Mesenteric fat pad (tissue), 1 donor: ENCODE results near the gene PRDX6. TPM values are rescaled to one million over a fixed set of nuclear protein-coding genes. Genes with fewer than 3 reads are reported as not detected.
"Not testable (repeated sequence)": the region's sequence is repeated elsewhere in the genome, so short reads cannot be mapped to it uniquely, and the experiment has no call there.

Source experiments
- DNase-seq: peaks from one replicate; pipeline ENCODE4 v3.0.0-alpha.2; 2020; ENCODE audit warnings: low spot score
- total RNA-seq: library from RNA; stranded (reverse); fragmentation: NEBNext Ultra II Directional; extraction: Animal tissue kit (Norgen Biotek cat#: 25700); gene quantifications from one replicate; pipeline ENCODE4 v1.2.1, GENCODE V29; 2021
- donor health status: DM: yes; HTN: yes; CAD: no.

PRDX6 gene
- total RNA-seq, 1 donor from 2014 or later: 873 TPM

DNA sequence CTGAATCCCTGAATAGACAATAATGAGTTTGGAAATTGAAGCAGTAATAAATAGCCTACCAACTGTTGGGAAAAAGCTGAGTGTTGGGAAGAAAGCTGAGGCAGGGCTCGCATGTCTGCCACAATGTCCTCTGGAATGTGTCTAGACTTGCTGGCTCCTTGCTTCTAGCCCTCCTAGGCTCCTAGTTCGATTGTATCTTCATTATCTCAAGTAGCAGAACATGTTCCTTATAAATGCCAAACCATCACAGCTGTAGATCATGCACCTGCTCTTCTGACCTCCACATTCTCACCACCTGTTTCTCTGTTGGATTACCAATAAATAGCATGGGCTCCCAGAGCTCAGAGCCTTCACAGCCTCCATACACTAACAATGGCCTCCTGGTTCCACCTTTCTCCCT, 12.9 kb upstream of the PRDX6 start:
- not testable (repeated sequence) for DNase-seq

DNA sequence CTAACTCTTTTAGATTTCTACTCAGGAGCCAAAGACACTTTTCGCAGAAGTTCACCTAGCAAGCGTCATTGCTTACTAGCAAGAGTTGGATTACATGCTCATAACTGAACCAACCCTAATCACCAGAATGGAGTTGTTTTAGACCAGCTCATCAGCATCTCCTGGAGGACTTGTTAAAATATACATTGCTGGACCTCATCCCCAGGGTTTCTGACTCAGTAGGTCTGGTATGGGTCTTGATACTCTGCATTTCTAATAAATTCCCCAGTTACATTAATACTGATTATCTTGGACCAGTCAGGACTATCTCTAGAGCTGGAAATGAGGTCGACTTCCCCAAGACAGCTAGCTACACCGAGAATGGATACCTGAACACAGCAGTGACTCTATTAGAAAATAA, 9.7 kb upstream of the PRDX6 start:
- no peak for DNase-seq

DNA sequence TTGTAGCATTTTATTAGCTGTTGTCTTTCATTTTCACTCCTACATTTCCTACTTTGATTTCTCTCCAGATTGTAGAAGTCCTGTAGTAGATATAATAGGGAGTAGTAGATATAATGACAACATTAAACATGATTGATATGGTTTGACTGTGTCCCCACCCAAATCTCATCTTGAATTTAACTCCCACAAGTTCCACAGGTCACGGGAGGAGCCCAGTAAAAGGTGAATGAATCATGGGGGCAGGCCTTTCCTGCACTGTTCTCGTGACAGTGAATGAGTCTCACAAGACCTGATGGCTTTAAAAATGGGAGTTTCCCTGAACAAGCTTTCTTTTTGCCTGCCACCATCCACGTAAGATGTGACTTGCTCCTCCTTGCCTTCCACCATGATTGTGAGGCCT, 7.5 kb upstream of the PRDX6 start:
- DNase-seq: no peak

DNA sequence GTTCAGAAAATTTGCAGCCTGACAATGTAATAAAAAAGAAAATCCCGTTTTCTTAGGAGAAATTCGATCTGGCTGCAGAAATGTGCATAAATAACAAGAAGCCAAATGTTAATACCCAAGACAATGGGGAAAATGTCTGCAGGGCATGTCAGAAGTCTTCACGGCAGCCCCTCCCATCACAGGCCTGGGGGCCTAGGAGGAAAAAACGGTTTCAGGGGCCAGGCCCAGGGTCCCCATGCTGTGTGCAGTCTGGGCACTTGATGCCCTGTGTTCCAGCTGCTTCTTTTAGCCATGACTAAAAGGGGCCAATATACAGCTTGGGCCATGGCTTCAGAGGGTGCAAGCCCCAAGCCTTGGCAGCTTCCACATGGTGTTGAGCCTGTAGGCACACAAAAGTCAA, 6.5 kb upstream of the PRDX6 start:
- no peak for DNase-seq

DNA sequence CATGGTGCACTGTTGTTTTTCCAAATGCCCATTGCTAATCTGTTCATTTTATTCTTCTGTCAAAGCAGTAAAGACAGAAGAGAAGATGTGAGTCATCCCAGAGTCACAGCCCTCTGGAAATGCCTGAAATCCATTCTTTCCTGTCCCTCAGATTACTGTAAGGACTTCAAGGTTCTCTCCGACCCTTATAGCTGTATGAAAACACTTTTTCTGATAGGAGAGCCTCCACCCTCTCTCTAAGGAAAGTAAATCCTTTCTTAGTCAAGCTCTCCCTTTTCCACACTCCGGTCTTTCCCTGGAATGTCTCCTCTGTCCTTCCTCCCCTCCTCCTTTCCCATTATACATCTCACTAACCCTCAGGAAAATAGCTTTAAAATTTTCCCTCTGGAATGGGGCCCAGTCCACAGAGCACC, 3.5 kb upstream of the PRDX6 start:
- no peak for DNase-seq

DNA sequence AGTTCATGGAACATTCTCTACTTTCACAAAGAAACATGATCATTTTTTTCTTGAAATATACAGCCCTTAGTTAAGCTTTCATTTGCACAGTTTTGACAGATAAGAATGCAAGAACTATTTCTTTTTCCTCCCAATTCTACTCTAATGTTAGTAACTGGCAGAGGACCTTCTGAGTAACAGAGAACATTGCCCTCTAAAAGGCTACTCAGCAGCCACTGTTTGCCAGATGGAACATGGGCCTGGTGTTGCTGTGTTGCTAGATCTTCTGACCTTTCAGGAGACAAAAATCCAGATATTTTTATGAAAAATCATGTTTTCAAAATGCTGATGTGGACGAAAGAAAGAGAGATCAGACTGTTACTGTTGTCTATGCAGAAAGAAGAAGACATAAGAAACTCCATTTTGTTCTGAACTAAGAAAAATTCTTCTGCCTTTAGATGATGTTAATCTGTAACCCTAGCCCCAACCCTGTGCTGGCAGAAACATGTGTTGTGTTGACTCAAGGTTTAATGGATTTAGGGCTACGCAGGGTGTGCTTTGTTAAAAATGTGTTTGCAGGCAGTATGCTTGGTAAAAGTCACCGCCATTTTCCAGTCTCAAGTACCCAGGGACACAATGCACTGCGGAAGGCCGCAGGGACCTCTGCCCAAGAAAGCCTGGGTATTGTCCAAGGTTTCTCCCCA, 2.9 kb upstream of the PRDX6 start:
- no peak for DNase-seq

DNA sequence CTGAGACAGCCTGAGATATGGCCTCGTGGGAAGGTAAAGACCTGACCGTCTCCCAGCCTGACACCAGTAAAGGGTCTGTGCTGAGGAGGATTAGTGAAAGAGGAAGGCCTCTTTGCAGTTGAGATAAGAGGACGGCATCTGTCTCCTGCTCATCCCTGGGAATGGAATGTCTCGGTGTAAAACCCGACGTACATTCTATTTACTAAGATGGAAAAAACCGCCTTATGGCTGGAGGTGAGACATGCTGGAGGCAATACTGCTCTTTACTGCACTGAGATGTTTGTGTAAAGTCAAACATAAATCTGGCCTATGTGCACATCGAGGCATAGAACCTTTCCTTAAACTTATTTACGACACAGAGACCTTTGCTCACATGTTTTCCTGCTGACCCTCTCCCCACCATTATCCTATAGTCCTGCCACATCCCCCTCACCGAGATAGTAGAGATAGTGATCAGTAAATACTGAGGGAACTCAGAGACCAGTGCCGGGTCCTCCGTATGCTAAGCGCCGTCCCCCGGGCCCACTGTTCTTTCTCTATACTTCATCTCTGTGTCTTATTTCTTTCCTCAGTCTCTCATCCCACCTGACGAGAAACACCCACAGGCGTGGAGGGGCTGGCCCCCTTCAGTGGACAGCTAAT, 2.2 kb upstream of the PRDX6 start:
- DNase-seq: not testable (repeated sequence)

DNA sequence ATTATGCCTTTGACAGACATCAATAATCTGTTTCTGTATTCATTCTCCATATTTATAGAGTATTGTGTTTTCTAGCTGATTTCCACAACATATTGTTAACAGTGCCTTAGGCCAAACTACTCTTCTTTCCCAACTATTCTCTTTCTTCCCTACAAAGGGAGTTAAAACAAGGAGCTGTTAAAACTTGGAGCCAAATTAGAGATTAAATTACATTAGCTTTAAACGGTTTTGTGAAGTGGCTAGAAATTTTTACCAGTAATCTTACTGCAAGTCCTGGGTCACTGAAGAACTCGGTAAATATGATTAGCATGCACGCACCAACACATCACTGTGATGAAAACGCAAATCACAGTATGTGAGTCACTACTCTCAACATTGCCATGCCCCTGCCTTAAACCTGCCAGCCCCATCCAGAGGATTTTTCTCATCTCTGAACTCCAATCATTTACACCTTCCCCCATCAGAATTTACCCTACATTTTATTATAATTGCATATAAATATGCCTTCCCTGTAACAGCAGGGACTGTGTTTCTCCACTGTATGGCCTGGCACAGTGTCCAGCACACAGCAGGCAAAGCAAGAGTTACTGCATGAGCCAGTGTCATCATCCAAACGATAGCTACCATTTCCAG, 1.5 kb upstream of the PRDX6 start:
- no peak for DNase-seq

DNA sequence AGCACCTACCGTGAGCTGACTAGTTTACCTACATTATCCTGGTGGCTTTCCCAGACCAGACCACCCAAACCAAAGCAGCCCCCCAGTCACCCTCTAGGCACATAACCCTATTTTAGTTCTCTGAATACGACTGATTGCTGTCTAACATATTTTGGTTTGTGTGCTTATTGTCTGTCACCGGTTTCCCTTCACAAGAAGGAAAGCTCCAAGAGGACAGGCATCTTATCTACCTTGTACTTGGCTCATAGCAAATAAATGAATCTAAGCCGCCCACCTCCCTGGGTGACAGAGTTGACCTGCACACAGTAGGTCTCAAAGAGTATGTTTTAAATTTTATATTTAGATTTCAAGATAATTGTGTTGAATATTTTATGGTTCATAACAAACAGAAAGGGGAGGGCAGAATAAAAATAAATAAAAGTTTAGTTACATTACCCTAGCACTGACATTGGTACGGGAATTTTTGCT, 904 bp upstream of the PRDX6 start:
- no peak for DNase-seq

DNA sequence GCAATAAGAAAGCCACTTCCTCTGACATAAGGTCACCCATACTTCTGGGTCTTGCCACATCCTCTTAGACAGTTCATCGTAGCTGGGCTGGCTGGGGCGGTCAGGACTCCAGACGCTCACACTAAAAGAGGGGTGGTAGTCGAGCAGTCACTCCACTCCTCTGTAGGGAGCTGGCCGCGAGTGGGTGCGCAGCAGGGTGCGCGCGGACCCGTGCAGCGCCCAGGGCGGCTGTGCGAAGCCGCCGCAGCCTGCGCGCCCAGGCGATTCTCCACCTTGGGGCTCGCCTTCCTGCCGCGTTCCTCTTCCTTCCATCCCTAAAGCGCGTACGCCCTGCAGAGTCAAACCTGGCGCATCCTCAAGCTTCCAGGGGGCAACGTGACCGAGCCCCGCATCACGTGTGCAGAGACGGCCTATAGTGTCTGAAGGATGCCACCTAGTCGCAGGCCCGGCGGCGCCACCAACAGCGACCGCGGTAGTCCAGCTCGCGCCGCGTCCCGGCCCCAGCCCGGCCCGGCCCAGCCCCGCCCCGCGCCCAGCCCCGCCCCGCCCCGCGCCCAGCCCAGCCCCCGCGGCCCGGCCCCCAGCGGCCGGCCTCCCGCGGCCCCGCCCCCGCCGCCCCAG, 360 bp upstream of the PRDX6 start:
- peak; percentile 95 for DNase-seq

DNA sequence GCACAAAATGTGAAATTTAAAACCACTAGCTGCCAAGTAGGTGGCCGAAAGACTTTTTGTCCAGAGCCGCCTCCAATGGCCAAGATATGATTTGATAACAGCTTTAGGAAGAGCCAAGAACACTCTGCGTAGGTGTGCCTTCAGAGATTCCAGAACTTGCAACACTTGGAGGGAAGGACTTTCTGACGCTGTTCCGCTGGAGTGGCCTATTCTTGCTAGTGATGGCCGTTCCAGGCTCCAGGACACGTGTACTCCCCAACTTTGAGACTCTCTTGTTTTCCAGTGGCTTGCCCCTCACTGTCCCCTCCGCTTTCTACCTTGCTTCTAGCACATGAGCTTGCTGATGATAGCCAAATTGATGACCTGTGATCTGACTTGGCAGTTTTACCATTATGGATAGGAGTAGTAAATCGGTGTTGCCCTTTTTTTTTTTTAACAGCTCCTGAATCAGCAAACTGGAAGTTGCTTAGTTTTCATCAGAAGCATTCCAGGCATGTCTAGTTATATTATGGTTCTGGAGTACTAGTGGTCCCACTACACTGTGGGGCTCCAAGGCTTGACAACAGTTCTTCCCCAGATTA, 1.0 kb downstream of the PRDX6 start:
- no peak for DNase-seq

DNA sequence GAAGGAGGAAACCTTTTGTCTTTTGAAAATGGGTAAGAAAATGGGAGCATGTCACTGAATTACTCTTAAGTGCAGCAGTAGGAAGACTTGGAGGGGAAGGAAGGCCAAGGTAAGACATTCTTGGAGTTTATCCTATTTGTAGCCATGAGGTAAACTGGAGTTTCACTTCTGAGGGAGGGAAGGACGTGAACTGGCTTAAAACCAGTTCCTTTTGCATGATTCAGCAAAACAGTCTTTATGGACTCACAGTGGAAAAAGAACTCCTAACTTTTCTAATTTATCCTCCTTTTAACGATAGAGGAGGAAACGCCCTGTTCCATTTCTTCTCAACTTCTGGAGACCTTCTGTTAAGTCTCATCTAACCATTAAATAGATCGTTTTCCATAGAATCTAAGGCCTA, 2.5 kb downstream of the PRDX6 start:
- no peak for DNase-seq

DNA sequence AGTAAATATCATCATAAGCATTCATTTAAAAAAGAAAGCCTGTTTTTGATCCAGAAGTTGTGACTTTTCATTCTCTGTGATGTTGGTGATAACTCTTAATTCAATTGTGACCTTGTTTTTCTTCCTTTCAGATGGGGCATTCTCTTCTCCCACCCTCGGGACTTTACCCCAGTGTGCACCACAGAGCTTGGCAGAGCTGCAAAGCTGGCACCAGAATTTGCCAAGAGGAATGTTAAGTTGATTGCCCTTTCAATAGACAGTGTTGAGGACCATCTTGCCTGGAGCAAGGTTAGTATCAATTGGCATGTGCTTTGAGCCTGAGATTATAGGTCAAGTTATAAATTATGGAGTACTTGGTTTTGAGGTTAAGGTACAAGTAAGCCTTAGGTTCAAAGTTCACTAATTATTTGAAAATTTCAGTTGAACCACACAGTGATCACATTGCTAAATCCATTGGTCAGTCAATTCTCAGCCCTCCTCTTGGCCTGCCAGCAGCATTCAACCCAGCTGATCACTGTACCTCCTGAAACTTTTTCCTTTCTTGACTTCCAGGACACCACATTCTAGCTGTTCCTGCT, 4.1 kb downstream of the PRDX6 start:
- no peak for DNase-seq

DNA sequence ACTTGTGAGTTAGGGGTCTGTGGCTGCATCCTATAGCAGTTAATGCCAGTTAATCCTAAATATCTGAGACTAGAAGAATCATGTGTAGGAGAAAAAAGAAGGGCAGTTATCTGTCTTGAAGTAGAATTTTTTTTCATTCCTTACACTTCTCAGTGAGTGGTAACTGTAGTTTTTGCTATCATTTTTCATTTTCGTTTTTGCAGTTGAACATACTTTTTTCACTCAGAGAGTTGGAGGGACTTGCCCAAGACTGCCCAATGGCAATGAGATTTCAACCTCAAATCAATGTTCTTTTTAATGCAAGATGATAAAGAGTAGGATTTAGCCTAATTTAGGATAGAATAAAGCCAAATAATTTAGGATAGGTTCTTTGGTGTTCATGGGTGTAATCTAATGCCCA, 5.5 kb downstream of the PRDX6 start:
- no peak for DNase-seq

DNA sequence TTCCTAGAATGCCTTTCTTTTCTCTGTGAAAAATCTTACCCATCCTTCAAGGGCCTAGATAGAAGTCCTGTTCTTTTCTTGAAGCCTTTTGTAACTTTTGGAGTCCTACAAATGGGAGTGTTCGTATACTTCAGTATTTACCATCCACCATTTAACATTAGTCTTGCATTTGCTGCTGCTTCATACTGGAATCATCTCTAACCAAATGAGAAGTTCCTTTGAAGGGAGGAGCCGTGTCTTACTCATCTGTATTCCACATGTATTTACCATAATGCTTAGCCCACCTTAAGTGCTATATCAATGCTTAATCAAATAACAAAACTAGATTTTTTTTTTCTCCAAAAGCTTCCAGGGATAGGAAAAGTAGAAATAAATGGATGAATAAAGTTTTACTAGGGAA, 7.1 kb downstream of the PRDX6 start:
- no peak for DNase-seq

DNA sequence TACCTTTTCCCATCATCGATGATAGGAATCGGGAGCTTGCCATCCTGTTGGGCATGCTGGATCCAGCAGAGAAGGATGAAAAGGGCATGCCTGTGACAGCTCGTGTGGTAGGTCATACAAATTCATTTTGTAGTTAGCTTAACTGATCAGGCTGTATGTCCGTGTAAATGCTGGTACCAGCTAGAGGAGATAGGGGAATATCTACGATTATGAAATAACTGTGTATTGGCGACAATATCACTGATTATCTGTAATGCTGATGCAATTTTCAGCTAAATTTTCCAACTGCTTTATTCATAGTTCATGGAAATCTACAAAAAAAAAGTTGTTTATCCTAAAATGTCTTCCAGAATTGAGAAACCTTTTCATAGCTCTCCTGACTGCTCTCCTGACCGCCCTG, 8.3 kb downstream of the PRDX6 start:
- no peak for DNase-seq

DNA sequence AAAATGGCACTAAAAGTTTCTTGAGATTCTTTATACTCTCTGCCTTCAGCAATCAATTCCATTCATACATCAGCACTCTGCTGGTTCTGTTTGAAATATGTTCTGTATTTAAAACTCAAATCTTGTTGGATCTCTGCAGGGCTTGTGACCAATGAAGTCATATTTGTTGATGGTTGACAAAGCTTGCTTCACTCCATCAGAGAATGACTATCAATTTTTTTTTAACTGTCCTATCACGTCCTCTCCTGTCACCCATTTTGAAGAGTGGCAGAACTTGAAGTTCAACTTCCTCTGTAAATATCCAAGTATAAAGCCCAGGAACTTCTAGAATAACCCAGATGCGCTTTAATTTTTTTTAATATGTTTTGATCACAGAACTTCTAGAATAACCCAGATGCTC, 10.9 kb downstream of the PRDX6 start:
- no peak for DNase-seq

DNA sequence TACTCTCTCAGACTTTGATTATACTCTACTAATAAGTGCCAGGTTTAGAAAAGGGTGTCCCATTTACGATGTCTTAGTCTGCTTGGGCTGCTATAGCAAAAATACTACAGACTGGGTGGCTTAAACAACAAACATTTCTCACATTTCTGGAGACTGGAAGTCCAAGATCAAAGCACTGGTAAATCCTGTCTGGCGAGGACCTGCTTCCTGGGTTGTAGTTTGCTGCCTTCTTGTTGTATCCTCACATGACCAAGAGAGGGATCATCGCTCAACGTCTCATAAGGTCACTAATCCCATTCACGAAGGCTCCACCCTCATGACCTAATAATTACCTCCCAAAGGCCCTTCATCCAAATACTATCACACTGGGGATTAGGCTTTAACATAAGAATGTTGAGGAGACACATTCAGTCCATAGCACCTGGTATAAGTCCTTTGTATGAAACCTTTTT, 12.0 kb downstream of the PRDX6 start:
- DNase-seq: no peak

DNA sequence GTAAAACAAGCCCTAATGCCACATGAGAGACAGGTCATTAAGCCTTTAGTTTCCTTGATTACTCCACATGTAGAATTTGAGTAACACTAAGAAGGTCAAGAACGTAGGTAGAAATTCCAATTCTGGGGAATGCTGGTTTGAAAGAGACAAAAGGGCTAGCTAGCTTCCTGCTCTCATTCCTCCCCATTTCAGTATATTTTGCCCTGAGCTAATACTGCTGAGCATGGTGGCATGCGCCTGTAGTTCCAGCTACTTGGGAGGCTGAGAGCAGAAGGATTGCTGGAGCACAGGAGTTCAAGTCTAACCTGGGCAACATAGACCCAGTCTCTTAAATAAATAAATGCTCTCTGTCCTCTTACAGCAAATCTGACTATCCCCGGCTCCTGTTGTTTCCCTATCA, 12.8 kb downstream of the PRDX6 start:
- DNase-seq: no peak

DNA sequence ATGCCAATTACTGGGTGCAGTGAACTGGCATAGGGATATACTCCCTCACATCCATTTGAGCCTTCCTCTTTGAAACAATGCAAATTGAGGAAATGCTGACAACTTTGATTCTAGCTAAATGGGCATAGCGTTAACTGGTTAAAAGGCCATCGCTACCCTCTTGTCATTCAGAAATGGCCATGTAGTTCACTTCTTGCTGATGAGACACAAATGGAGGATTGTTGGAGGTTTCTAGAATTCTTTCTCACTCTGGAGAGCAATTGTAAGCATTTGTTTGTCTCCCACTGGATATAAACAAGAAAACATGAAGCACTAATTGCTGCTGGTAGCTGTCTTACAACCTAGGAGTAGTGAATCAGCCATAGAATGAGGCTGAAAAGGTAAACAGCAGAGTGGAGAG, 14.4 kb downstream of the PRDX6 start:
- DNase-seq: no peak

DNA sequence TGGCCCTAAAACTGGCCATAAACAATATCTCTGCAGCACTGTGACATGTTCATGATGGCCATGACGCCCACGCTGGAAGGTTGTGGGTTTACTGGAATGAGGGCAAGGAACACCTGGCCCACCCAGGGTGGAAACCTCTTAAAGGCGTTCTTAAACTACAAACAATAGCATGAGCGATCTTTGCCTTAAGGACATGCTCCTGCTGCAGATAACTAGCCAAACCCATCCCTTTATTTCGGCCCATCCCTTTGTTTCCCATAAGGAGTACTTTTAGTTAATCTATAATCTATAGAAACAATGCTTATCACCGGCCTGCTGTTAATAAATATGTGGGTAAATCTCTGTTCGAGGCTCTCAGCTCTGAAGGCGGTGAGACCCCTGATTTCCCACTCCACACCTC, 16.0 kb downstream of the PRDX6 start:
- not testable (repeated sequence) for DNase-seq
